Caco-2 (cell line): ENCODE data around the gene PTPN14. TPM values are rescaled to one million over a fixed set of nuclear protein-coding genes. Genes with fewer than 3 reads are reported as not detected.

Experiments used
- BruUV-seq: library from RNA; stranded (reverse); fragments of 400-500 nt; replicated peaks from 2 replicates; lab custom pipeline; 2021; lab: Mats Ljungman, UMichigan
- CTCF ChIA-PET: fragments of 300-600 bp; sonication (Branson Sonifier 250); formaldehyde crosslinking; loops from one replicate; lab custom pipeline; 2022; ENCODE audit warnings: antibody characterized with exemption; lab: Charles Lee
- POLR2A ChIA-PET: fragments of 300-600 bp; sonication (Branson Sonifier 250); formaldehyde crosslinking; loops from one replicate; lab custom pipeline; 2022; ENCODE audit warnings: antibody characterized with exemption; lab: Charles Lee
- DNase-seq, 2 experiments: peaks; one replicate each; pipeline versions ENCODE4 v3.0.0 to v3.0.0-alpha.2; 2020 to 2022
- H3K27me3 ChIP-seq: replicated peaks from 2 replicates; pipeline ENCODE4 v1.6.0; 2011; ENCODE audit warnings: low read length; ENCODE audit not compliant: control insufficient read depth, insufficient read depth
- H3K36me3 ChIP-seq: 2 replicates; pipeline ENCODE4 v1.5.1; 2011; ENCODE audit warnings: low read length; ENCODE audit not compliant: control insufficient read depth, insufficient read depth
- H3K4me1 ChIP-seq: fragments of 250-450 bp; sonication (Bioruptor Pico); 2 replicates; pipeline ENCODE4 v1.5.1; 2020; ENCODE audit warnings: mild to moderate bottlenecking
- H3K4me3 ChIP-seq: 2 replicates; pipeline ENCODE4 v1.5.1; 2011; ENCODE audit warnings: low read depth, mild to moderate bottlenecking, control low read depth, low read length
- H3K9me3 ChIP-seq: fragments of 250-450 bp; sonication (Bioruptor Pico); 2 replicates; pipeline ENCODE4 v1.5.1; 2020; ENCODE audit warnings: mild to moderate bottlenecking, moderate library complexity
- H3K27ac Mint-ChIP-seq: one replicate; pipeline ENCODE4 v1.8.0; 2022; ENCODE audit warnings: mixed read lengths; ENCODE audit not compliant: unreplicated experiment
- H3K27me3 Mint-ChIP-seq: one replicate; pipeline ENCODE4 v1.8.0; 2022; ENCODE audit warnings: mixed read lengths; ENCODE audit not compliant: insufficient read depth, unreplicated experiment
- H3K36me3 Mint-ChIP-seq: one replicate; pipeline ENCODE4 v1.8.0; 2022; ENCODE audit warnings: mild to moderate bottlenecking, mixed read lengths; ENCODE audit not compliant: insufficient read depth, unreplicated experiment
- H3K4me1 Mint-ChIP-seq: one replicate; pipeline ENCODE4 v1.8.0; 2022; ENCODE audit warnings: low read depth, mixed read lengths; ENCODE audit not compliant: unreplicated experiment
- H3K4me3 Mint-ChIP-seq: one replicate; pipeline ENCODE4 v1.8.0; 2022; ENCODE audit warnings: mild to moderate bottlenecking, moderate library complexity, mixed read lengths; ENCODE audit not compliant: unreplicated experiment
- H3K9me3 Mint-ChIP-seq: one replicate; pipeline ENCODE4 v1.8.0; 2022; ENCODE audit warnings: mixed read lengths; ENCODE audit not compliant: unreplicated experiment
- CTCF ChIP-seq, 2 experiments: fragments of 200-600 bp in 1 of 2; IDR thresholded peaks; 1 replicate in 1 of 2; 2 replicates in 1 of 2; pipeline versions ENCODE4 v1.5.1 to v1.8.0; 2011 to 2022; ENCODE audit warnings: antibody characterized with exemption in 1 of 2, control low read depth in 1 of 2, inconsistent platforms in 1 of 2, low read depth in 1 of 2, low read length in 1 of 2, mild to moderate bottlenecking in 1 of 2, moderate library complexity in 1 of 2; ENCODE audit not compliant: insufficient read depth in 1 of 2, severe bottlenecking in 1 of 2, unreplicated experiment in 1 of 2
- intact Hi-C: fragments of 100-400 bp; cut with micrococcal nuclease; formaldehyde crosslinking; loops from one replicate; pipeline ENCODE4 v1.10.0; 2022; ENCODE audit not compliant: unreplicated experiment
- total RNA-seq: library from RNA; stranded (reverse); gene quantifications from 2 replicates; pipeline ENCODE4 v1.2.3, GENCODE V29; 2022

The PTPN14 gene
- total RNA-seq, 1 experiment from 2014 or later = 103 TPM

- H3K9me3 ChIP-seq = no peaks in the 10 kb centered on the region
- no peaks in the 10 kb centered on the region for H3K27me3 Mint-ChIP-seq
- DNase-seq = no peak
- no peak overlapping the region for H3K4me3 Mint-ChIP-seq
- no peak for TF ChIP-seq CTCF (IDR thresholded peaks at IDR 0.05; ENCODE audit: insufficient read depth in 1 of 2, low read depth in 1 of 2, low read length in 1 of 2, severe bottlenecking in 1 of 2, unreplicated experiment in 1 of 2)
- no peaks in the 10 kb centered on the region for H3K9me3 Mint-ChIP-seq
- no peak overlapping the region for H3K4me3 ChIP-seq
- H3K4me1 ChIP-seq = peaks cover 10% of the 10 kb centered on the region; the same call in 1 of the 2 replicates
- no peak overlapping the region for H3K27ac Mint-ChIP-seq
- POLR2A ChIA-PET = interaction anchor here (0.5 kb wide), 1 partner anchor 63 kb away, joined by 6 read pairs; no protein-coding TSS in a partner anchor
- BruUV-seq = no TSS peak
- no peaks in the 10 kb centered on the region for H3K27me3 ChIP-seq
- no peaks in the 10 kb centered on the region for H3K36me3 ChIP-seq
- CTCF ChIA-PET = no interaction called here
- intact Hi-C loops = no loop called here
- peaks cover 68% of the 10 kb centered on the region for H3K36me3 Mint-ChIP-seq
- peaks cover 43% of the 10 kb centered on the region for H3K4me1 Mint-ChIP-seq
Measured at GRCh38 chr1:214429951-214430770, 121.2 kb downstream of the PTPN14 start.

- Mint-ChIP-seq H3K36me3 (peaks cover 73% of the 10 kb centered on the region), H3K9me3 (no peaks in the 10 kb centered on the region), H3K4me1 (peaks cover 37% of the 10 kb centered on the region), H3K27me3 (no peaks in the 10 kb centered on the region), H3K27ac (peak overlapping the region; percentile 58), H3K4me3 (no peak overlapping the region)
- Histone ChIP-seq H3K36me3 (no peaks in the 10 kb centered on the region; the same call in 1 of the 2 replicates), H3K4me1 (peaks cover 10% of the 10 kb centered on the region; the same call in 1 of the 2 replicates), H3K4me3 (no peak overlapping the region), H3K27me3 (no peaks in the 10 kb centered on the region), H3K9me3 (no peaks in the 10 kb centered on the region)
- DNase-seq = no peak
- no peak for TF ChIP-seq CTCF (IDR thresholded peaks at IDR 0.05; ENCODE audit: insufficient read depth in 1 of 2, low read depth in 1 of 2, low read length in 1 of 2, severe bottlenecking in 1 of 2, unreplicated experiment in 1 of 2)
- intact Hi-C loops = no loop called here
- CTCF ChIA-PET = no interaction called here
- POLR2A ChIA-PET = no interaction called here
- no TSS peak for BruUV-seq
Measured at GRCh38 chr1:214427871-214428277, 123.5 kb downstream of the PTPN14 start.

- Histone ChIP-seq H3K9me3 (no peaks in the 10 kb centered on the region), H3K27me3 (no peaks in the 10 kb centered on the region), H3K4me3 (no peak overlapping the region), H3K36me3 (no peaks in the 10 kb centered on the region; the same call in 1 of the 2 replicates), H3K4me1 (peaks cover 10% of the 10 kb centered on the region; the same call in 1 of the 2 replicates)
- no peak overlapping the region for H3K4me3 Mint-ChIP-seq
- POLR2A ChIA-PET = interaction anchor here (0.7 kb wide), 1 partner anchor 892 kb away, joined by 13 read pairs; no protein-coding TSS in a partner anchor
- no TSS peak for BruUV-seq
- no peak for DNase-seq
- peaks cover 82% of the 10 kb centered on the region for H3K36me3 Mint-ChIP-seq
- H3K9me3 Mint-ChIP-seq = peaks cover 2% of the 10 kb centered on the region
- TF ChIP-seq CTCF (IDR thresholded peaks at IDR 0.05; ENCODE audit: insufficient read depth in 1 of 2, low read depth in 1 of 2, low read length in 1 of 2, severe bottlenecking in 1 of 2, unreplicated experiment in 1 of 2) = no peak
- CTCF ChIA-PET = no interaction called here
- H3K27ac Mint-ChIP-seq = no peak overlapping the region
- no peaks in the 10 kb centered on the region for H3K27me3 Mint-ChIP-seq
- intact Hi-C loops = no loop called here
- H3K4me1 Mint-ChIP-seq = peaks cover 51% of the 10 kb centered on the region
Measured at GRCh38 chr1:214426426-214426812, 125.0 kb downstream of the PTPN14 start.
